Endometrium (tissue), 2 donors: ENCODE data around the gene OR4N2.
"Not testable (repeated sequence)": the region's sequence is repeated elsewhere in the genome, so short reads cannot be mapped to it uniquely, and the experiment has no call there.

Experiments
- FAIRE-seq: peaks from 2 replicates; lab custom pipeline; 2012; peaks lifted over from hg19 to GRCh38; lab: Jason Lieb, UNC
- donor health status: control.
- donor health status: control.

The OR4N2 gene

GRCh38 chr14:19834203-19834848 is 30.8 kb downstream of the OR4N2 start:
- FAIRE-seq = not testable (repeated sequence)

- FAIRE-seq = no peak
These were observed 34.9 kb downstream of the OR4N2 start for GRCh38 chr14:19838433-19838832.

- FAIRE-seq = no peak
These were observed 47.8 kb downstream of the OR4N2 start for GRCh38 chr14:19851365-19851764.

- FAIRE-seq = not testable (repeated sequence)
These were observed 62.6 kb downstream of the OR4N2 start for GRCh38 chr14:19866061-19866669.

- FAIRE-seq = no peak
These were observed 69.6 kb downstream of the OR4N2 start for GRCh38 chr14:19873178-19873577.

- FAIRE-seq = no peak
These were observed 71.3 kb downstream of the OR4N2 start, which contains the start of gene OR4K2 for GRCh38 chr14:19874842-19875241. Gene OR4K2 (plus strand): TSS chr14:19875142. CDS start chr14:19876268, 1,126 bp downstream.

GRCh38 chr14:19878029-19878642 is 74.6 kb downstream of the OR4N2 start:
- no peak for FAIRE-seq
